ENCODE results near the gene BABAM2.

DNA sequence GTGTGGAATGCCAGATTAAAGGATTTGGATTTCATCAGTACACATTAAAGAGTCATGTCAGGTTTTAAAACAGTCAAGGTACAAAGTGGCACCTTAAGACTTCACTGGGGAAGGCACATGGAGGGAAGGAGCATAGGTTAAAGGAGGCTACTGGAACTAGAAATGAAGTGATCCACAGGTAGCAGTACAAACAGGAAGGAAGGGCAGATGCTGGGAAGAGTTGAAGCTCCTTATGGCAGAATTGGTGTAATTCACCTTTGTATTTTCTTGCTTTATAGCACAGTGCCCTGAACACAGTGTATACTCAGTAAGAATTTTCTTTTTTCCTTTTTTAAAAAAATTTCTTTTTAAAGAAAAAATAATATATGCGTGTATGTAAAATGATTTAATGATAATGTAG is 177.1 kb downstream of the BABAM2 start:
- TF ChIP-seq, protein P1, sequence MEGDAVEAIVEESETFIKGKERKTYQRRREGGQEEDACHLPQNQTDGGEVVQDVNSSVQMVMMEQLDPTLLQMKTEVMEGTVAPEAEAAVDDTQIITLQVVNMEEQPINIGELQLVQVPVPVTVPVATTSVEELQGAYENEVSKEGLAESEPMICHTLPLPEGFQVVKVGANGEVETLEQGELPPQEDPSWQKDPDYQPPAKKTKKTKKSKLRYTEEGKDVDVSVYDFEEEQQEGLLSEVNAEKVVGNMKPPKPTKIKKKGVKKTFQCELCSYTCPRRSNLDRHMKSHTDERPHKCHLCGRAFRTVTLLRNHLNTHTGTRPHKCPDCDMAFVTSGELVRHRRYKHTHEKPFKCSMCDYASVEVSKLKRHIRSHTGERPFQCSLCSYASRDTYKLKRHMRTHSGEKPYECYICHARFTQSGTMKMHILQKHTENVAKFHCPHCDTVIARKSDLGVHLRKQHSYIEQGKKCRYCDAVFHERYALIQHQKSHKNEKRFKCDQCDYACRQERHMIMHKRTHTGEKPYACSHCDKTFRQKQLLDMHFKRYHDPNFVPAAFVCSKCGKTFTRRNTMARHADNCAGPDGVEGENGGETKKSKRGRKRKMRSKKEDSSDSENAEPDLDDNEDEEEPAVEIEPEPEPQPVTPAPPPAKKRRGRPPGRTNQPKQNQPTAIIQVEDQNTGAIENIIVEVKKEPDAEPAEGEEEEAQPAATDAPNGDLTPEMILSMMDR (IDR thresholded peaks at IDR 0.05 in 2 of 3, conservative IDR thresholded peaks at IDR 0.05 in 1 of 3; ENCODE audit: control insufficient read depth in 2 of 3, extremely low read depth in 1 of 3, insufficient read depth in 1 of 3, low read depth in 3 of 3, low read length in 3 of 3) = no peak
- TF ChIP-seq EGR1 (IDR thresholded peaks at IDR 0.05; ENCODE audit: borderline replicate concordance in 1 of 2, low read depth in 2 of 2, low read length in 2 of 2) (no peak), POLR2A (IDR thresholded peaks at IDR 0.05; ENCODE audit: low read depth, low read length) (no peak), SMARCA5 (IDR thresholded peaks at IDR 0.05) (no peak)
- TF ChIP-seq, protein P2, sequence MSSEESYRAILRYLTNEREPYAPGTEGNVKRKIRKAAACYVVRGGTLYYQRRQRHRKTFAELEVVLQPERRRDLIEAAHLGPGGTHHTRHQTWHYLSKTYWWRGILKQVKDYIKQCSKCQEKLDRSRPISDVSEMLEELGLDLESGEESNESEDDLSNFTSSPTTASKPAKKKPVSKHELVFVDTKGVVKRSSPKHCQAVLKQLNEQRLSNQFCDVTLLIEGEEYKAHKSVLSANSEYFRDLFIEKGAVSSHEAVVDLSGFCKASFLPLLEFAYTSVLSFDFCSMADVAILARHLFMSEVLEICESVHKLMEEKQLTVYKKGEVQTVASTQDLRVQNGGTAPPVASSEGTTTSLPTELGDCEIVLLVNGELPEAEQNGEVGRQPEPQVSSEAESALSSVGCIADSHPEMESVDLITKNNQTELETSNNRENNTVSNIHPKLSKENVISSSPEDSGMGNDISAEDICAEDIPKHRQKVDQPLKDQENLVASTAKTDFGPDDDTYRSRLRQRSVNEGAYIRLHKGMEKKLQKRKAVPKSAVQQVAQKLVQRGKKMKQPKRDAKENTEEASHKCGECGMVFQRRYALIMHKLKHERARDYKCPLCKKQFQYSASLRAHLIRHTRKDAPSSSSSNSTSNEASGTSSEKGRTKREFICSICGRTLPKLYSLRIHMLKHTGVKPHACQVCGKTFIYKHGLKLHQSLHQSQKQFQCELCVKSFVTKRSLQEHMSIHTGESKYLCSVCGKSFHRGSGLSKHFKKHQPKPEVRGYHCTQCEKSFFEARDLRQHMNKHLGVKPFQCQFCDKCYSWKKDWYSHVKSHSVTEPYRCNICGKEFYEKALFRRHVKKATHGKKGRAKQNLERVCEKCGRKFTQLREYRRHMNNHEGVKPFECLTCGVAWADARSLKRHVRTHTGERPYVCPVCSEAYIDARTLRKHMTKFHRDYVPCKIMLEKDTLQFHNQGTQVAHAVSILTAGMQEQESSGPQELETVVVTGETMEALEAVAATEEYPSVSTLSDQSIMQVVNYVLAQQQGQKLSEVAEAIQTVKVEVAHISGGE (CRISPR knock-in tag; IDR thresholded peaks at IDR 0.05) = no peak
